AG04450 (cell line): ENCODE measurements around the gene GLIPR1L2. TPM values are rescaled to one million over a fixed set of nuclear protein-coding genes. Genes with fewer than 3 reads are reported as not detected.

Source experiments
- CTCF ChIA-PET: fragments of 300-600, 350-600 bp; formaldehyde crosslinking; extraction: SDS; loops from one replicate; lab custom pipeline; 2022; ENCODE audit warnings: antibody characterized with exemption, inconsistent platforms; lab: Charles Lee
- POLR2A ChIA-PET: fragments of 350-600 bp; formaldehyde crosslinking; extraction: SDS; loops from one replicate; lab custom pipeline; 2021; ENCODE audit warnings: antibody characterized with exemption, inconsistent platforms; lab: Yijun Ruan, JAX
- DNase-seq: peaks from one replicate; pipeline ENCODE4 v3.0.0-alpha.2; 2011; ENCODE audit warnings: low read depth, low spot score
- H3K27ac ChIP-seq: one replicate; pipeline ENCODE4 v1.5.1; 2012; ENCODE audit warnings: low read depth, low read length, control low read depth
- H3K27me3 ChIP-seq: one replicate; pipeline ENCODE4 v1.6.0; 2012; ENCODE audit warnings: low read length; ENCODE audit not compliant: control insufficient read depth, insufficient read depth
- H3K4me3 ChIP-seq: 2 replicates; pipeline ENCODE4 v1.5.1; 2011; ENCODE audit warnings: mild to moderate bottlenecking, low read depth, low read length, control low read depth
- H3K9me3 ChIP-seq: 2 replicates; pipeline ENCODE4 v1.5.1; 2012; ENCODE audit warnings: low read length; ENCODE audit not compliant: control insufficient read depth, insufficient read depth
- polyA plus RNA-seq: library from polyadenylated mRNA; depleted of rRNA; stranded (reverse); fragments of >200 nt; gene quantifications from 2 replicates; pipeline ENCODE4 v1.2.3, GENCODE V29; 2011
- TF ChIP-seq, protein P1 (sequence below): IDR thresholded peaks from 2 replicates; pipeline ENCODE4 v1.5.1; 2011; ENCODE audit warnings: low read depth, low read length, control low read depth, inconsistent platforms

GLIPR1L2 gene
- polyA plus RNA-seq, 1 experiment: 0.27 TPM

DNA sequence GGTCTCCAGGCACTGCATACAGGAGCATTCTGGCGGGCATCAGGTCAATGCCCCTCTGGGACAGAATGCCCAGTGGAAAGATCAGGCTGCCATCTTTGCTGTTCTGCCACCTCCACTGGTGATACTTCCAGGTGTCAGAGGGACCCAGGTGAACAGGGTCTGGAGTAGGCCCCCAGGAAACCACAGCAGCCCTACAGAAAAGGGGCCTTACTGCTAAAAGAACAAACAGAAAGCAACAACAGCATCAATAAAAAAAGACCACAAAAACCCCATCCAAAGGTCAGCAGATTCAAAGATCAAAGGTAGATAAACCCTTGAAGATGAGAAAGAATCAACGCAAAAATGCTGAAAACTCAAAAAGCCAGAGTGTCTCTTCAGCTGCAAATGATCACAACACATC is 40.5 kb upstream of the GLIPR1L2 start:
- Histone ChIP-seq H3K4me3 (no peak overlapping the region), H3K27me3 (no peaks in the 10 kb centered on the region), H3K27ac (no peak overlapping the region), H3K9me3 (no peaks in the 10 kb centered on the region)
- TF ChIP-seq, protein P1, sequence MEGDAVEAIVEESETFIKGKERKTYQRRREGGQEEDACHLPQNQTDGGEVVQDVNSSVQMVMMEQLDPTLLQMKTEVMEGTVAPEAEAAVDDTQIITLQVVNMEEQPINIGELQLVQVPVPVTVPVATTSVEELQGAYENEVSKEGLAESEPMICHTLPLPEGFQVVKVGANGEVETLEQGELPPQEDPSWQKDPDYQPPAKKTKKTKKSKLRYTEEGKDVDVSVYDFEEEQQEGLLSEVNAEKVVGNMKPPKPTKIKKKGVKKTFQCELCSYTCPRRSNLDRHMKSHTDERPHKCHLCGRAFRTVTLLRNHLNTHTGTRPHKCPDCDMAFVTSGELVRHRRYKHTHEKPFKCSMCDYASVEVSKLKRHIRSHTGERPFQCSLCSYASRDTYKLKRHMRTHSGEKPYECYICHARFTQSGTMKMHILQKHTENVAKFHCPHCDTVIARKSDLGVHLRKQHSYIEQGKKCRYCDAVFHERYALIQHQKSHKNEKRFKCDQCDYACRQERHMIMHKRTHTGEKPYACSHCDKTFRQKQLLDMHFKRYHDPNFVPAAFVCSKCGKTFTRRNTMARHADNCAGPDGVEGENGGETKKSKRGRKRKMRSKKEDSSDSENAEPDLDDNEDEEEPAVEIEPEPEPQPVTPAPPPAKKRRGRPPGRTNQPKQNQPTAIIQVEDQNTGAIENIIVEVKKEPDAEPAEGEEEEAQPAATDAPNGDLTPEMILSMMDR: no peak
- CTCF ChIA-PET: no interaction called here
- no peak for DNase-seq
- POLR2A ChIA-PET: no interaction called here

GRCh38 chr12:75354011-75354410 is 36.9 kb upstream of the GLIPR1L2 start:
- CTCF ChIA-PET: interaction anchor here (2.0 kb wide), 1 partner anchor 19 kb away, joined by 6 read pairs; the partner anchor contains the start of gene GLIPR1L1
- no peak overlapping the region for H3K4me3 ChIP-seq
- H3K27ac ChIP-seq: no peak overlapping the region
- DNase-seq: no peak
- H3K9me3 ChIP-seq: no peaks in the 10 kb centered on the region
- POLR2A ChIA-PET: no interaction called here
- no peaks in the 10 kb centered on the region for H3K27me3 ChIP-seq
- TF ChIP-seq, protein P1: no peak

- TF ChIP-seq, protein P1: no peak
- H3K9me3 ChIP-seq: no peaks in the 10 kb centered on the region
- ChIA-PET POLR2A (no interaction called here), CTCF (interaction anchor here (0.6 to 1.1 kb wide), 2 partner anchors 30 kb away, joined by 3 read pairs; no protein-coding TSS in a partner anchor)
- no peak for DNase-seq
- no peak overlapping the region for H3K27ac ChIP-seq
- no peak overlapping the region for H3K4me3 ChIP-seq
- H3K27me3 ChIP-seq: no peaks in the 10 kb centered on the region
Observed at GRCh38 chr12:75360920-75361319, 30.0 kb upstream of the GLIPR1L2 start.

- TF ChIP-seq, protein P1: no peak
- no peak overlapping the region for H3K27ac ChIP-seq
- POLR2A ChIA-PET: no interaction called here
- H3K27me3 ChIP-seq: no peaks in the 10 kb centered on the region
- no peaks in the 10 kb centered on the region for H3K9me3 ChIP-seq
- CTCF ChIA-PET: interaction anchor here (0.6 to 1.1 kb wide), 2 partner anchors 29 to 30 kb away, joined by 3 read pairs; no protein-coding TSS in a partner anchor
- no peak for DNase-seq
- no peak overlapping the region for H3K4me3 ChIP-seq
Observed at GRCh38 chr12:75361408-75361807, 29.5 kb upstream of the GLIPR1L2 start.

DNA sequence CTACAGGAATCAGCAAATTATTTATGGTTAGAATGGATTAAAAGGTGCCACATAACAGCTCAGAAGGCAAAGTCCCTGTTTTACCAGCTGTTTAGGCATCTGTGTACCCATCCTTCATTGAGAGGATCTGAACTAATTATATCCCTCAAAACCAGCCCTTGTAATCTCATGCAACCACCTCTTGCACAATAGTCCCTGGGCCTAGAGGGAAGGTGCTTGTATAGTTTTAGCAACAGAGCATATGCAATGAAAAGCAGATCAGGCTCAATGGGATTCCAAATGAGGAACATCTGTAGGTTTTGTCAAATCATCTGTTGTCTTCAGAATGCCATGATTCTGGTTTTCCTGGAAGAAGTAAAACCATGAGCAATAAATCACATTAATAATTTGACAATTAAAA is 26.0 kb upstream of the GLIPR1L2 start:
- ChIA-PET POLR2A (no interaction called here), CTCF (interaction anchor here (0.9 kb wide), 1 partner anchor 26 kb away, joined by 3 read pairs; no protein-coding TSS in a partner anchor)
- Histone ChIP-seq H3K4me3 (no peak overlapping the region), H3K9me3 (no peaks in the 10 kb centered on the region), H3K27me3 (no peaks in the 10 kb centered on the region), H3K27ac (no peak overlapping the region)
- DNase-seq: no peak
- TF ChIP-seq, protein P1: no peak
